Measurements from ENCODE around the gene DCAF15. TPM values are rescaled to one million over a fixed set of nuclear protein-coding genes. Genes with fewer than 3 reads are reported as not detected.
A peak's percentile ranks its signal among the peaks of the same experiment; 100 is the strongest.

The DCAF15 gene
- total RNA-seq, 4 donors from 2014 or later: 5.3 to 20.8 (median 14.5) TPM

DNA sequence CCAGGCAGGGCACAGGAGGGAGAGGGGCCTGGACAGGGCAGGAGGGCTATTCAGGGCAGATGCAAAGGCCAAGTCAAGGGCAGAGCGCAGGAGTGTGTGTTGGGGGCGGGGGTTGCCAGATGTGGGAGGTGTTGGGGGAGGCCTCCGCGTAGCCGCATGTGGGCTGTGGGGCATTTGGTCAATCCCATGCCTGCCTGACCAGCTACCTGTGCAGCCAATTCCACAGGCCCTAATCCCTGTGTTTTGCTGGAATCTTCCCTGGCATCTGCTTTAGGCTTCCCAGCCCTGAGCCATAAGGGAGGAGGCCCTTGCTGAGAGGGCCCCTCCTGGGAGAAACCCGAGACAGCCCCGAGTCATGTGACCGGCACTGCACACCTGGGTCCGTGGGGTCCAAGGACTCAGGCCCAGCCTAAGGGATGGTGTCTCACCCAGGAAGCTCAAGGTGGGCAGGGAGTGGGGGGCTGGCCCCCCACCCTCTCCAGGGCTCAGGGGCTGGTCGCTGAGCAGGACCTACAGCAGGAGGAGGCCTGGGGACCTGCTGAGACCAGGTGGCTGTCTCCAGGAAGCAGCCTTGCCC lies 33.5 kb downstream of the DCAF15 start:
- 83% methylated on average over 3 of the region's 10 CpGs; no CpG with 5 or more reads in 1 of the 2 donors for WGBS, 2 donors (ENCODE audit: low coverage in 1 of 2)
- peak overlapping the region in 1 of 2 donors; percentile 28 for H3K4me3 ChIP-seq
- peaks cover 0 to 22% (median 12%) of the 10 kb centered on the region in 3 donors for H3K4me1 ChIP-seq
- no peaks in the 10 kb centered on the region for H3K9me3 ChIP-seq
- ATAC-seq: no peak
- TF ChIP-seq POLR2AphosphoS5 (IDR thresholded peaks at IDR 0.05) (no peak), POLR2A (IDR thresholded peaks at IDR 0.05) (no peak), EP300 (IDR thresholded peaks at IDR 0.05) (no peak)
- TF ChIP-seq, protein P1, sequence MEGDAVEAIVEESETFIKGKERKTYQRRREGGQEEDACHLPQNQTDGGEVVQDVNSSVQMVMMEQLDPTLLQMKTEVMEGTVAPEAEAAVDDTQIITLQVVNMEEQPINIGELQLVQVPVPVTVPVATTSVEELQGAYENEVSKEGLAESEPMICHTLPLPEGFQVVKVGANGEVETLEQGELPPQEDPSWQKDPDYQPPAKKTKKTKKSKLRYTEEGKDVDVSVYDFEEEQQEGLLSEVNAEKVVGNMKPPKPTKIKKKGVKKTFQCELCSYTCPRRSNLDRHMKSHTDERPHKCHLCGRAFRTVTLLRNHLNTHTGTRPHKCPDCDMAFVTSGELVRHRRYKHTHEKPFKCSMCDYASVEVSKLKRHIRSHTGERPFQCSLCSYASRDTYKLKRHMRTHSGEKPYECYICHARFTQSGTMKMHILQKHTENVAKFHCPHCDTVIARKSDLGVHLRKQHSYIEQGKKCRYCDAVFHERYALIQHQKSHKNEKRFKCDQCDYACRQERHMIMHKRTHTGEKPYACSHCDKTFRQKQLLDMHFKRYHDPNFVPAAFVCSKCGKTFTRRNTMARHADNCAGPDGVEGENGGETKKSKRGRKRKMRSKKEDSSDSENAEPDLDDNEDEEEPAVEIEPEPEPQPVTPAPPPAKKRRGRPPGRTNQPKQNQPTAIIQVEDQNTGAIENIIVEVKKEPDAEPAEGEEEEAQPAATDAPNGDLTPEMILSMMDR (IDR thresholded peaks at IDR 0.05): no peak
- peak overlapping the region in 3 of 4 donors; percentile 76 to 82 (median 79) for H3K27ac ChIP-seq
- peaks cover 0 to 32% of the 10 kb centered on the region in 2 donors for H3K36me3 ChIP-seq
- no peaks in the 10 kb centered on the region for H3K27me3 ChIP-seq

DNA sequence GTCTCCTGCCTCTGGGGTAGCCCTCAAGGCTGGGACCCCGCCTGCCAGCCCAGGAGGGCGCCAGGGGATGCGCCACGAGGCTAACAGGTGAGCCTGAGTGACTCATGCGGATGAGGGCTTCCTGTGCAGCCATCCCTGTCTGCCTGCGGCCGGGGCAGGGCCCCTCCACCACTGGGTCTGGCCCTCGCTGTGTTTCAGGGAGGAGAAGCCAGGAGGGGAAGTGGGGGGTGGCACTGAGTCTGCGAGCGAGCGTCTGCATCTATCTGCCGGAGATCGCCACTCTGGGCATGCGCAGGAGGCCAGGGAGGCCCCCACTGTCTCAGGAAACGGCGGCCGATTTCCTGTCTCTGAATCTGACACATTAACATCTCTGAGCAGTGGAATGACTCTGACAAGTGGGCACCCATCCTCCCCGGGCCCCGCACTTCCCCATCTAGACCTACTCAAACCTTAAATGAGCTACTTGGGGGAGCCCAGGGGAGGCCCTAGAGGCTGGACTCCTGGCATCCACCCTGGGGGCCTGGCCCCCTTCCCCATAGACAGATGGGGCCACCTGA lies 34.1 kb downstream of the DCAF15 start:
- WGBS, 2 donors (ENCODE audit: low coverage in 1 of 2): no CpG with 5 or more reads among the region's 19 CpGs
- H3K4me1 ChIP-seq: peaks cover 0 to 22% (median 12%) of the 10 kb centered on the region in 3 donors
- H3K27ac ChIP-seq: peak overlapping the region; percentile 39 to 82 (median 78)
- no peaks in the 10 kb centered on the region for H3K27me3 ChIP-seq
- H3K36me3 ChIP-seq: peaks cover 0 to 38% of the 10 kb centered on the region in 2 donors
- peak; percentile 70 for ATAC-seq
- no peaks in the 10 kb centered on the region for H3K9me3 ChIP-seq
- peak overlapping the region in 1 of 2 donors; percentile 28 for H3K4me3 ChIP-seq
- TF ChIP-seq, protein P1 (IDR thresholded peaks at IDR 0.05): no peak
- TF ChIP-seq EP300 (IDR thresholded peaks at IDR 0.05) (no peak), POLR2A (IDR thresholded peaks at IDR 0.05) (no peak), POLR2AphosphoS5 (IDR thresholded peaks at IDR 0.05) (no peak)

DNA sequence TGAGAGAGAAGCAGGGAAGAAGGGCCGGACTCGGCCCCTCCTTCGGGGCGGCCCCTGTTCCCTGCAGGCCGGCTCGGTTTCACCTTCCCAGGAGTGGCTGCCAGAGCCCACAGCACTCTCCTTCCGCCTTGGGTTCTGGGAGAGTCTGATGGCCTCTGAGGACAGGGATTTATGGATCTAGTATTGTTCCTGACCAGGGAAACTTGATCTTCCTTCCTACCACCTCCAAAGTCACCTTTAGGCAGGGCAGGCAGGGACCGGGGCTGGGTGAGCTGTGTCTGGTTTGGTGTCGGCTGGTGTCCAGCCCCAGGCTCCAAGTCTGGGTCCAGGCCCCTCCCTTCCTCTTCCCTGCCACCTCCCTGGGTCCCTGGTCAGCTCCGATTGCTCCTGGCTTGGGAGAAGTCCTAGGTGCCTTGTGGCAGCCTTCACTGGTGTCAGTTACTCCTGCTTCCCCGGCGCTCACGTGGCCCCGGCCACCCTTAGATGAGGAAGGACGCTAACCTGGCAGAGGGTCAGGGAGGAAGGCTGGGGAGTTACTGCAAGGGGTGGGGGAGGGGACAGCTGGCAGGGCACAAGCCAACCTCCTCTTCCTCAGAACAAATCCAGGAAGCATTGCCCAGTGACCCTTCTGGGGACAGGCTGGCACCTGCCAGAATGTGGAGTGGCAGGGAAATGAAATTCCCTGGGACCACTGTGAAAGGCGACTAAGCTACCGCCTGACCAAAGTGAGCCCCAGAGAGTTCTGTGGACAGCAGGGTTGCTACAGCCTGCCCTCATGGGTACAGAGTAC lies 35.0 kb downstream of the DCAF15 start:
- H3K36me3 ChIP-seq: peaks cover 0 to 41% of the 10 kb centered on the region in 2 donors
- TF ChIP-seq EP300 (IDR thresholded peaks at IDR 0.05) (no peak), POLR2AphosphoS5 (IDR thresholded peaks at IDR 0.05) (no peak), POLR2A (IDR thresholded peaks at IDR 0.05) (no peak)
- TF ChIP-seq, protein P1 (IDR thresholded peaks at IDR 0.05): no peak
- no peaks in the 10 kb centered on the region for H3K9me3 ChIP-seq
- H3K27me3 ChIP-seq: no peaks in the 10 kb centered on the region
- peak overlapping the region in 1 of 2 donors; percentile 28 for H3K4me3 ChIP-seq
- ATAC-seq: peak; percentile 6
- WGBS, 2 donors (ENCODE audit: low coverage in 1 of 2): 52 to 90% methylated on average over 2 to 5 of the region's 17 CpGs
- peak overlapping the region; percentile 39 to 82 (median 78) for H3K27ac ChIP-seq
- H3K4me1 ChIP-seq: peaks cover 0 to 22% (median 12%) of the 10 kb centered on the region in 3 donors

DNA sequence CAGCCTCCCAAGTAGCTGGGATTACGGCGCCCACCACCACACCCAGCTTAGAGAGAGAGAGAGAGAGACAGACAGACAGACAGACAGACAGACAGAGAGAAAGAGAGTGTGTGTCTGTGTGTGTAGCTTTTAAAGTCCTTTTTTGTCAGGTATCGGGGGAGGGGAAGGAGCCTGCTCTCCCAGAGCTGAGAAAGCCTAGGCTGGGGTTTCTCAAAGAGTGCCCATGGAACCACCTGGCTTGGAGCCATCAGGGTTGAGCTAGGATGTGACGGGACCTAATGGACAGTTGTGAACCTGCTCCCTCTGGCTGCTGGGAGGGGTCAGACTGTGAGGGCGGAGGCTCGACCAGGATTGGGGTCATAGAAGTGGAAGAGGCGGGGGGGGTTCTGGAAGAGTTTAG lies 37.2 kb downstream of the DCAF15 start:
- TF ChIP-seq, protein P1 (IDR thresholded peaks at IDR 0.05): no peak
- no peak for TF ChIP-seq POLR2A (IDR thresholded peaks at IDR 0.05)
- TF ChIP-seq EP300 (IDR thresholded peaks at IDR 0.05): no peak
- no peak for TF ChIP-seq POLR2AphosphoS5 (IDR thresholded peaks at IDR 0.05)
- 80% methylated on average over 1 of the region's 7 CpGs; no CpG with 5 or more reads in 1 of the 2 donors for WGBS, 2 donors (ENCODE audit: low coverage in 1 of 2)
- Histone ChIP-seq H3K27ac (no peak overlapping the region), H3K9me3 (no peaks in the 10 kb centered on the region), H3K4me3 (no peak overlapping the region), H3K4me1 (peaks cover 0 to 22% (median 12%) of the 10 kb centered on the region in 3 donors), H3K27me3 (no peaks in the 10 kb centered on the region), H3K36me3 (peaks cover 0 to 43% of the 10 kb centered on the region in 2 donors)
- no peak for ATAC-seq

Measured in gastroesophageal sphincter (tissue), 4 donors.